Fibroblast of skin of abdomen (primary cell): ENCODE measurements around the gene IFNK.

Experiments
- DNase-seq: peaks from one replicate; pipeline ENCODE4 v3.0.0-alpha.2; 2013

IFNK gene

DNA sequence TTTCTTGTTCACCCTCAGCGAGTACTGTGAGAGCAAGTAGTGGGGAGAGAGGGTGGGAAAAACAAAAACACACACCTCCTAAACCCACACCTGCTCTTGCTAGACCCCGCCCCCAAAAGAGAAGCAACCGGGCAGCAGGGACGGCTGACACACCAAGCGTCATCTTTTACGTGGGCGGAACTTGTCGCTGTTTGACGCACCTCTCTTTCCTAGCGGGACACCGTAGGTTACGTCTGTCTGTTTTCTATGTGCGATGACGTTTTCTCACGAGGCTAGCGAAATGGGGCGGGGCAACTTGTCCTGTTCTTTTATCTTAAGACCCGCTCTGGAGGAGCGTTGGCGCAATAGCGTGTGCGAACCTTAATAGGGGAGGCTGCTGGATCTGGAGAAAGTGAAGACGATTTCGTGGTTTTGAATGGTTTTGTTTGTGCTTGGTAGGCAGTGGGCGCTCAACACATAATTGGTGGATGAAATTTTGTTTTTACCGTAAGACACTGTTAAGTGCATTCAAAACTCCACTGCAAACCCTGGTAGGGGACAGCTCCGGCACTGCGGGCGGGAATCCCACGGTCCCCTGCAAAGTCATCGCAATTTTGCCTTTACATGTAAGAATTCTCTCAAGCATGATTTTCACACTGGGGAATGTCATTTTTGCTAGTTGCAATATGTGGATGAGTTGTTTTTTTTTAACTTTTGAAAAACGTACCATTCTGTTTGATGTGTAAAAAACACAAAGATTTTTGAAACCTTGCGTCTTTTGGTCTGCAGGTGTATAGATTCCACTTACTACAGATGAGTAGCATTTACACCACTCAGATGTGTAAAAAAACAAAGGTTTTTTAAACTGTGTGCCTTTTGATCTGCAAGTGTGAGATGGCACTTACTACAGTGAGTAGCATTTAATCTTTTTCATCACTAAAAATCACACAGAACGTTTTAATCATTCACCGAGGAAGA is 49.8 kb downstream of the IFNK start:
- DNase-seq: peak; percentile 98
